Measurements from ENCODE around the gene ST6GALNAC4.

ST6GALNAC4 gene

GRCh38 chr9:127930231-127931091 lies 13.6 kb upstream of the ST6GALNAC4 start, which contains the start of gene PIP5KL1:
TSS of gene PIP5KL1 (minus strand) at chr9:127930777. CDS start at chr9:127930752, 25 bp downstream.
- peak; percentile 54 to 61 for DNase-seq (ENCODE audit: low read depth in 1 of 2, low spot score in 1 of 2)

- no peak for DNase-seq (ENCODE audit: low read depth in 1 of 2, low spot score in 1 of 2)
Measured at GRCh38 chr9:127929625-127929979, 12.8 kb upstream of the ST6GALNAC4 start.

GRCh38 chr9:127928676-127929624 lies 12.1 kb upstream of the ST6GALNAC4 start:
- no peak for DNase-seq (ENCODE audit: low read depth in 1 of 2, low spot score in 1 of 2)

- no peak for DNase-seq (ENCODE audit: low read depth in 1 of 2, low spot score in 1 of 2)
Measured at GRCh38 chr9:127927988-127928675, 11.3 kb upstream of the ST6GALNAC4 start.

- peak; percentile 63 to 66 for DNase-seq (ENCODE audit: low read depth in 1 of 2, low spot score in 1 of 2)
Measured at GRCh38 chr9:127927201-127927987, 10.6 kb upstream of the ST6GALNAC4 start.

- no peak for DNase-seq (ENCODE audit: low read depth in 1 of 2, low spot score in 1 of 2)
Measured at GRCh38 chr9:127926906-127927200, 10.0 kb upstream of the ST6GALNAC4 start.

- no peak for DNase-seq (ENCODE audit: low read depth in 1 of 2, low spot score in 1 of 2)
Measured at GRCh38 chr9:127925959-127926905, 9.4 kb upstream of the ST6GALNAC4 start.

- no peak for DNase-seq (ENCODE audit: low read depth in 1 of 2, low spot score in 1 of 2)
Measured at GRCh38 chr9:127924736-127925444, 8.0 kb upstream of the ST6GALNAC4 start.

GRCh38 chr9:127923771-127924170 lies 6.9 kb upstream of the ST6GALNAC4 start:
- no peak for DNase-seq (ENCODE audit: low read depth in 1 of 2, low spot score in 1 of 2)

GRCh38 chr9:127923046-127923445 lies 6.2 kb upstream of the ST6GALNAC4 start:
- DNase-seq (ENCODE audit: low read depth in 1 of 2, low spot score in 1 of 2): no peak

- DNase-seq (ENCODE audit: low read depth in 1 of 2, low spot score in 1 of 2): peak; percentile 70 to 74
Measured at GRCh38 chr9:127921557-127922120, 4.8 kb upstream of the ST6GALNAC4 start.

- DNase-seq (ENCODE audit: low read depth in 1 of 2, low spot score in 1 of 2): no peak
Measured at GRCh38 chr9:127920794-127921193, 4.0 kb upstream of the ST6GALNAC4 start.

- DNase-seq (ENCODE audit: low read depth in 1 of 2, low spot score in 1 of 2): no peak
Measured at GRCh38 chr9:127919253-127919815, 2.5 kb upstream of the ST6GALNAC4 start.

GRCh38 chr9:127918183-127919107 lies 1.6 kb upstream of the ST6GALNAC4 start:
- no peak for DNase-seq (ENCODE audit: low read depth in 1 of 2, low spot score in 1 of 2)

GRCh38 chr9:127917603-127918002 lies 762 bp upstream of the ST6GALNAC4 start:
- DNase-seq (ENCODE audit: low read depth in 1 of 2, low spot score in 1 of 2): no peak

- no peak for DNase-seq (ENCODE audit: low read depth in 1 of 2, low spot score in 1 of 2)
Measured at GRCh38 chr9:127915801-127916719, 781 bp downstream of the ST6GALNAC4 start.

Measured in activated T-helper 1 cell treated with anti-CD3 and anti-CD28 coated beads, Interleukin-2, amount 50 U/mL, for 16 hours (primary cell).